ENCODE measurements around the gene HSPA1B. TPM values are rescaled to one million over a fixed set of nuclear protein-coding genes. Genes with fewer than 3 reads are reported as not detected.

HSPA1B gene
- polyA plus RNA-seq, 1 of the 3 experiments (the other 2 are of a cell fraction): 96.3 TPM

DNA sequence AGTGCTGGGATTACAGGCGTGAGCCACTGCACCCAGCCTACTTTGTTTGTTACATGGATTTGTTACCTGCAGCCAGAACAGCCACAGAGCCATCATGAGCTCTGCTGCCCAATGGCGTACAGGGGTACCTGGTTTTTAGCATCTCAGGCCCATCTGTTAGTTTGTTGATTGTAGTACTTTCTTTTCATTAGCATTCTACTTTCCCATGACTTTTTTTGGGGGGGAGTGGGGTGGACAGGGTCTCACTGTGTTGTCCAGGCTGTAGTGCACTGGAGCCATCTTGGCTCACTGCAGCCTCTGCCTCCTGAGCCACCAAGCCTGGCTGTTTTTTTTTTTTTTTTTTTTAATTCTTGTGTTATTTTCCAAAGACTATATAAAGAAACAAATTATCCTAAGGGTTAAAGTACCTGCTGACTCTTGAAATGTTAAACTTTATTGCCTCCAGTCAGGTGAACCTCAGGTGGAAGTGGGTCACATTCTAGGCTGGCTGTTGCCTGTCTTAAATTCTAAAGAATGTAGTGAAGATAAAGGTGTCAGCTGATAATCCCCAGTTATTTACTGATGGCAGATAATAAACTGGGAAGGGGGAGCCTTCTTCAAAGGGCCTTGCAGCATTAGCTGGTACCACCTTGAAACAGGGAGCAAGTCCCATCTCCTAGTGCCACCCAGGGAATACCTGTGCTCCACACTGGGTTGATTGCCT, 19.9 kb downstream of the HSPA1B start:
- CTCF ChIA-PET: no interaction called here
- 91% methylated on average over 2 of the region's 2 CpGs for WGBS (ENCODE audit: low lambda C conversion rate)
- no peak for TF ChIP-seq EZH2phosphoT487 (IDR thresholded peaks at IDR 0.05; ENCODE audit: borderline replicate concordance, low read depth)
- no peak for TF ChIP-seq SIN3A (IDR thresholded peaks at IDR 0.05; ENCODE audit: borderline replicate concordance, low read depth, low read length)
- TF ChIP-seq MXI1 (IDR thresholded peaks at IDR 0.05; ENCODE audit: low read depth, low read length): no peak
- POLR2A ChIA-PET: no interaction called here
- H3K9ac ChIP-seq: no peak overlapping the region
- H3K4me1 ChIP-seq (ENCODE audit: control insufficient read depth in 1 of 2, insufficient read depth in 2 of 2, low read depth in 1 of 2, low read length in 1 of 2): no peaks in the 10 kb centered on the region
- H2AFZ ChIP-seq (ENCODE audit: low read depth): no peak overlapping the region
- H3F3A ChIP-seq (replicated peaks; ENCODE audit: insufficient read depth): peaks cover 16% of the 10 kb centered on the region
- H3K79me2 ChIP-seq (ENCODE audit: insufficient read depth): no peaks in the 10 kb centered on the region
- no peak overlapping the region for H3K4me3 ChIP-seq (ENCODE audit: low read depth in 2 of 2, low read length in 1 of 2)
- H3K9me3 ChIP-seq: no peaks in the 10 kb centered on the region
- no peak overlapping the region for H3K4me2 ChIP-seq
- no peak overlapping the region for H3K27ac ChIP-seq (ENCODE audit: low read depth in 2 of 2, low read length in 1 of 2)
- H3K36me3 ChIP-seq (replicated peaks in 1 of 2; ENCODE audit: control insufficient read depth in 1 of 2, insufficient read depth in 2 of 2, low read length in 1 of 2): no peaks in the 10 kb centered on the region
- no peaks in the 10 kb centered on the region for H3K27me3 ChIP-seq (ENCODE audit: insufficient read depth)
- H3K9me2 ChIP-seq: no peaks in the 10 kb centered on the region
- no peak for DNase-seq
- H4K20me1 ChIP-seq (ENCODE audit: insufficient read depth): no peaks in the 10 kb centered on the region

DNA sequence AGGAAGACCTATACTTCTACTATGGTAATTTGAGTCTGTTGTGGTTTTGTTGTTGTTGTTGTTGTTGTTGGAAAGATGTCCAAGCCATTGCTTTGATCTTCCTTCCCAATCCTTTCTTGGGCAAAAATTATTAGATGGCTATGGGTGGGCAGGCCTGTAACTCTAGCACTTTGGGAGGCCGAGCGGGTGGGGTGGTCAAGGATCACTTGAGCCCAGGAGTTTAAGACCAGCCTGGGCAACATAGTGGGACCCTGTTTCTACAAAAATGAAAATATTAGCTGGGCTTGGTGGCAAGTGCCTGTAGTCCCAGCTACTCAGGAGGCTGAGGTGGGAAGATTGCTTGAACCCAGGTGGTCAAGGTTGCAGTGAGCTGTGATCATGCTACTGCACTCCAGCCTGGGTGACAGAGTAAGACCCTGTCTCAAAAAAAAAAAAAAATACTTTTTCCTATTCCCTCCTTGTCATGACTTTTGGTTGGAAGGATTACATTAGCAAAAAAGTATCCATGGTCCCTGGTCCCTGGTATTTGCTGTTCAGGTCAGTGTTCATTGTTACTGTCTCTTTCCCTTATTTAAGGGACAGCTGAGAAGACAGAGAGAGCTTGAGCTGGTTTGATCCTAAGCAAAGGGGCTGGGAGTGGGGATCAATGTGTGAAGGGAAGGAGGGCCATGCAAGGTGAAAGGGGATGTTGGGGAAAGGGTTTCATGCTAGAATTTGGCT, 23.4 kb downstream of the HSPA1B start:
- Histone ChIP-seq H3K4me1 (ENCODE audit: control insufficient read depth in 1 of 2, insufficient read depth in 2 of 2, low read depth in 1 of 2, low read length in 1 of 2) (no peaks in the 10 kb centered on the region), H3K9me2 (no peaks in the 10 kb centered on the region), H3K9ac (no peak overlapping the region), H3K27ac (ENCODE audit: low read depth in 2 of 2, low read length in 1 of 2) (no peak overlapping the region), H3K9me3 (no peaks in the 10 kb centered on the region), H3K4me2 (no peak overlapping the region), H3K79me2 (ENCODE audit: insufficient read depth) (no peaks in the 10 kb centered on the region), H4K20me1 (ENCODE audit: insufficient read depth) (no peaks in the 10 kb centered on the region), H3K4me3 (ENCODE audit: low read depth in 2 of 2, low read length in 1 of 2) (no peak overlapping the region), H3F3A (replicated peaks; ENCODE audit: insufficient read depth) (peaks cover 5% of the 10 kb centered on the region), H3K36me3 (replicated peaks in 1 of 2; ENCODE audit: control insufficient read depth in 1 of 2, insufficient read depth in 2 of 2, low read length in 1 of 2) (no peaks in the 10 kb centered on the region), H2AFZ (ENCODE audit: low read depth) (no peak overlapping the region; the same call in 1 of the 2 replicates), H3K27me3 (ENCODE audit: insufficient read depth) (no peaks in the 10 kb centered on the region)
- WGBS (ENCODE audit: low lambda C conversion rate): 85% methylated on average over 2 of the region's 2 CpGs
- ChIA-PET CTCF (no interaction called here), POLR2A (interaction anchor here (0.7 kb wide), 1 partner anchor 14 kb away, joined by 3 read pairs; no protein-coding TSS in a partner anchor)
- TF ChIP-seq YY1 (IDR thresholded peaks at IDR 0.05; ENCODE audit: low read depth) (no peak), ZBTB33 (IDR thresholded peaks at IDR 0.05; ENCODE audit: borderline replicate concordance, low read depth) (no peak), EZH2phosphoT487 (IDR thresholded peaks at IDR 0.05; ENCODE audit: borderline replicate concordance, low read depth) (no peak), MXI1 (IDR thresholded peaks at IDR 0.05; ENCODE audit: low read depth, low read length) (no peak), NFIC (IDR thresholded peaks at IDR 0.05; ENCODE audit: borderline replicate concordance) (no peak), JUND (IDR thresholded peaks at IDR 0.05) (no peak)
- TF ChIP-seq, protein P1, sequence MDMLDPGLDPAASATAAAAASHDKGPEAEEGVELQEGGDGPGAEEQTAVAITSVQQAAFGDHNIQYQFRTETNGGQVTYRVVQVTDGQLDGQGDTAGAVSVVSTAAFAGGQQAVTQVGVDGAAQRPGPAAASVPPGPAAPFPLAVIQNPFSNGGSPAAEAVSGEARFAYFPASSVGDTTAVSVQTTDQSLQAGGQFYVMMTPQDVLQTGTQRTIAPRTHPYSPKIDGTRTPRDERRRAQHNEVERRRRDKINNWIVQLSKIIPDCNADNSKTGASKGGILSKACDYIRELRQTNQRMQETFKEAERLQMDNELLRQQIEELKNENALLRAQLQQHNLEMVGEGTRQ (IDR thresholded peaks at IDR 0.05; ENCODE audit: borderline replicate concordance, low read depth, low read length): no peak
- DNase-seq: no peak
